PFSK-1 (cell line): ENCODE results near the gene XKR7.

ENCODE experiments used
- POLR2AphosphoS5 ChIP-seq: IDR thresholded peaks from 2 replicates; pipeline ENCODE4 v1.6.1; 2012; ENCODE audit warnings: low read depth, mild to moderate bottlenecking, control low read depth, low read length, moderate library complexity
- TAF1 ChIP-seq: IDR thresholded peaks from 2 replicates; pipeline ENCODE4 v1.6.1; 2012; ENCODE audit warnings: low read length, control low read depth, borderline replicate concordance; ENCODE audit not compliant: insufficient read depth

GRCh38 chr20:32036716-32037485 lies 69.0 kb downstream of the XKR7 start:
- no peak for TF ChIP-seq POLR2AphosphoS5
- no peak for TF ChIP-seq TAF1
